Activated T-cell treated with anti-CD3 and anti-CD28 coated beads, Interleukin-2, amount 50 U/mL, for 72 hours (primary cell): ENCODE results near the gene CASP2. TPM values are rescaled to one million over a fixed set of nuclear protein-coding genes. Genes with fewer than 3 reads are reported as not detected.

Experiments used
- ATAC-seq, 2 donors: fragments of 150-1000 bp; cut with Tn5 transposase; replicated peaks in 1 of 2; 2 replicates each; pipeline ENCODE4 v1.10.0; 2021; ENCODE audit warnings: moderate library complexity in 2 of 2, mild to moderate bottlenecking in 1 of 2
- DNase-seq, 2 donors: peaks; one replicate each; pipeline ENCODE4 v3.0.0; 2021 to 2022; ENCODE audit warnings: mixed read lengths in 1 of 2
- H3K27ac Mint-ChIP-seq: one replicate; pipeline ENCODE4 v1.8.0; 2022; ENCODE audit warnings: mild to moderate bottlenecking, moderate library complexity, mixed read lengths
- H3K27me3 Mint-ChIP-seq: one replicate; pipeline ENCODE4 v1.8.0; 2022; ENCODE audit warnings: low read depth, mixed read lengths
- H3K36me3 Mint-ChIP-seq, 2 donors: one replicate each; pipeline ENCODE4 v1.8.0; 2022; ENCODE audit warnings: mixed read lengths in 2 of 2, mild to moderate bottlenecking in 1 of 2; ENCODE audit not compliant: insufficient read depth in 2 of 2
- H3K4me1 Mint-ChIP-seq: one replicate; pipeline ENCODE4 v1.8.0; 2022; ENCODE audit warnings: low read depth, mixed read lengths
- H3K4me3 Mint-ChIP-seq, 2 donors: one replicate each; pipeline ENCODE4 v1.8.0; 2022; ENCODE audit warnings: mild to moderate bottlenecking in 2 of 2, mixed read lengths in 2 of 2, moderate library complexity in 2 of 2
- H3K9me3 Mint-ChIP-seq, 2 donors: one replicate each; pipeline ENCODE4 v1.8.0; 2022; ENCODE audit warnings: mixed read lengths in 2 of 2
- total RNA-seq, 2 donors: library from RNA; stranded (reverse); gene quantifications; one replicate each; pipeline ENCODE4 v1.2.3, GENCODE V29; 2022

CASP2 gene
- 100 to 1,000 TPM; 126 to 128 TPM for total RNA-seq

DNA sequence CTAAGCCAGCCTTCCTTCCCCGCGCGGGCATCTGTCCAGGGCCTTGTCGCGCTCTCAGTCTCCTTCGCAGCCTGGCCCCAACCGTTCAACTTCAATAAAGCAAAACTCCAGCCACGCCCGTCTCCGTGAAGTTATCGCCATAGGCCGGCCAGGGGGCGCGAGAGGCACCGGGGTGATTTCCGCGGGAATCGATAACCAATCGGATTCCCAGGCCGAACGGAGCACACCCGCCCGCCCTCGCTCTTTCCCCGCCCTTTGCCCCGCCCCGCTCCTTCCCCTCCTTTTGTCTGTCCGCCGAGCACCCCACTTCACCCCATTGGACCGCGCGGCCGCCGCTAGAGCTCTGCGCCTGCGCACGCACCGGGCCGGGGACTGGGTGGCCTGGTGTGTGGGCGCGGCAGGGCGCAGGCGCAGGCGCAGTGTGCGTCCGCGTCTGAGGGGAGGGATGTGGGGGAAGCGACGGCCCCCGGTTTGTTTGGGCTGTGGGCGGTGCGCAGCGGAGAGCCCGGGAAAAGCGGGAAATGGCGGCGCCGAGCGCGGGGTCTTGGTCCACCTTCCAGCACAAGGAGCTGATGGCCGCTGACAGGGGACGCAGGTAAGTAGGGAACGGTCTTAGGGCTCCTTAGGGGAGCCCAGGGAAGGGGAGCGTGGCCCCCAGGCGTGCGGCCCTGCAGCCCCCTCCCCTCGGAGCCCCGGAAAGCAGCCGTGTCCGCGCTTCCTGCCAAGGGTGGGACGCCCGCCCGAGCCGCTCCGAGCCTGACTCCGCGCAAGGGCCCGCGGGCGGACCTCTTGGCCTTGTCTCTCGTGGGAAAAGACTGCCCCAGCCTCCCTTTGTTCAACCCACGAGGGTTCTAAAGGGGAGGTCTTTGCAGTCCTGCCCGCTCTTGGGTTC lies at the start of gene CASP2:
Gene CASP2 (plus strand): TSS at position 417 of the 892 bp plus-strand sequence. CDS start 105 bp downstream, at position 522.
- H3K4me3 Mint-ChIP-seq: peak within 1 kb of the TSS; percentile 90 to 96
- DNase-seq (peak; percentile 99), ATAC-seq (peak; percentile 94 to 96)
- peak within 1 kb of the TSS; percentile 99 for H3K27ac Mint-ChIP-seq
- H3K4me1 Mint-ChIP-seq: peaks cover 61% of the 10 kb centered on the region
- no peaks in the 10 kb centered on the region for H3K27me3 Mint-ChIP-seq
- peaks cover 19 to 26% of the 10 kb centered on the region in 2 donors for H3K36me3 Mint-ChIP-seq
- H3K9me3 Mint-ChIP-seq: peaks cover 0 to 2% of the 10 kb centered on the region in 2 donors

DNA sequence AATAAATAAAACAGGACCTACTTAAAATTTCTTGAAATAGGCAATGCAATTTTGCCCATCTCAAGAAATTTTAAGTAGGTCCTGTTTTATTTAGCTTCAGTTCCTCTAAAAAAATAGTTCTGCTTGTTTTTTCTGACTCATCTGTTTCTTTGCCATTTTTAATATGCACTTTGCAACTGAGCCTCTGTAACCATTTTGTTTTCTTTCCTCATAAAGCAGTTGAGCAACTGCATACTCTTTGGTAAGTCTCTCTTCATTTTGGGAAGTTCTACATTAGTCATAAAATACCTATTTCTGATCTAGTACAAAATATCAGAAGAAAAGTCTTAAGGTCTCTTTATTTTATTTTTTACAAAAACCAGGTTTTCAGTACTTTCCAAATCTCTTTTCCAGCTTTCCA lies 48.3 kb upstream of the CASP2 start:
- H3K27me3 Mint-ChIP-seq: peaks cover 12% of the 10 kb centered on the region
- H3K9me3 Mint-ChIP-seq: peaks cover 6 to 13% of the 10 kb centered on the region in 2 donors
- peak overlapping the region in 1 of 2 donors; percentile 70 for H3K4me3 Mint-ChIP-seq
- peak overlapping the region; percentile 67 for H3K27ac Mint-ChIP-seq
- ATAC-seq: peak; percentile 26
- no peak for DNase-seq
- H3K36me3 Mint-ChIP-seq: peaks cover 13 to 14% of the 10 kb centered on the region in 2 donors
- H3K4me1 Mint-ChIP-seq: peaks cover 35% of the 10 kb centered on the region

- DNase-seq: peak; percentile 70 to 74
- peak overlapping the region; percentile 16 to 70 for H3K4me3 Mint-ChIP-seq
- H3K27ac Mint-ChIP-seq: peak overlapping the region; percentile 77
Observed at GRCh38 chr7:143240291-143241168, 47.6 kb upstream of the CASP2 start.

GRCh38 chr7:143242306-143242705 lies 45.8 kb upstream of the CASP2 start:
- Mint-ChIP-seq H3K4me3 (no peak overlapping the region), H3K4me1 (peaks cover 60% of the 10 kb centered on the region), H3K36me3 (peaks cover 6 to 11% of the 10 kb centered on the region in 2 donors), H3K9me3 (peaks cover 3 to 4% of the 10 kb centered on the region in 2 donors), H3K27ac (no peak overlapping the region), H3K27me3 (no peaks in the 10 kb centered on the region)
- ATAC-seq (no peak), DNase-seq (no peak)

More at GRCh38 chr7:143240291-143241168, 47.6 kb upstream of the CASP2 start:
- Mint-ChIP-seq H3K9me3 (peaks cover 6 to 13% of the 10 kb centered on the region in 2 donors), H3K27me3 (peaks cover 12% of the 10 kb centered on the region), H3K4me1 (peaks cover 42% of the 10 kb centered on the region), H3K36me3 (peaks cover 13 to 14% of the 10 kb centered on the region in 2 donors)
- ATAC-seq: peak; percentile 79 to 83

- no peak for ATAC-seq
- Mint-ChIP-seq H3K4me3 (no peak overlapping the region), H3K36me3 (peaks cover 6% of the 10 kb centered on the region in 2 donors), H3K27ac (no peak overlapping the region), H3K4me1 (peaks cover 66% of the 10 kb centered on the region), H3K9me3 (peaks cover 2 to 3% of the 10 kb centered on the region in 2 donors), H3K27me3 (no peaks in the 10 kb centered on the region)
- no peak for DNase-seq
Observed at GRCh38 chr7:143243111-143243510, 45.0 kb upstream of the CASP2 start.

GRCh38 chr7:143243614-143244013 lies 44.5 kb upstream of the CASP2 start:
- Mint-ChIP-seq H3K4me3 (peak overlapping the region; percentile 43 to 56), H3K36me3 (peaks cover 5 to 6% of the 10 kb centered on the region in 2 donors), H3K27me3 (no peaks in the 10 kb centered on the region), H3K9me3 (peaks cover 3 to 4% of the 10 kb centered on the region in 2 donors), H3K4me1 (peaks cover 71% of the 10 kb centered on the region), H3K27ac (peak overlapping the region; percentile 48)
- ATAC-seq (no peak), DNase-seq (no peak)

DNA sequence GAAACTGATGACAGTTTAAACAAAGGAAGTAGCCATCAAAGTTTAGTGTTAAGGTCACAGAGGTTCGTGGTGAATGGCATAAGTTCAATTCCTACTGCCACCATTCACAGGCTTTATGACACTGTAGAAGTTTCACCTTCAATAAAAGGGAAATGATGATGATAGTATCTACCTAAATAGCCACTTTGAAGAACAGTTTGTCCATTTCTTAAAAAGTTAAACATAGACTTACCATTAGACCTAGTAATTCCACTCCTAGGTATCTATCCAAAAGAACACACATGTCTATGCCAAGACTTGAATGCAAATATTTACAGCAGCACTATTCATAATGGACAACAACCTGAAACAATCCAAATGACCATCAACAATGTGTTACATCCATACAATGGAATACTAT lies 43.8 kb upstream of the CASP2 start:
- no peak for DNase-seq
- Mint-ChIP-seq H3K27ac (peak overlapping the region; percentile 91), H3K4me3 (peak overlapping the region; percentile 40 to 56), H3K27me3 (no peaks in the 10 kb centered on the region), H3K4me1 (peaks cover 78% of the 10 kb centered on the region), H3K9me3 (peaks cover 3 to 8% of the 10 kb centered on the region in 2 donors), H3K36me3 (peaks cover 9% of the 10 kb centered on the region in 2 donors)
- ATAC-seq: no peak

DNA sequence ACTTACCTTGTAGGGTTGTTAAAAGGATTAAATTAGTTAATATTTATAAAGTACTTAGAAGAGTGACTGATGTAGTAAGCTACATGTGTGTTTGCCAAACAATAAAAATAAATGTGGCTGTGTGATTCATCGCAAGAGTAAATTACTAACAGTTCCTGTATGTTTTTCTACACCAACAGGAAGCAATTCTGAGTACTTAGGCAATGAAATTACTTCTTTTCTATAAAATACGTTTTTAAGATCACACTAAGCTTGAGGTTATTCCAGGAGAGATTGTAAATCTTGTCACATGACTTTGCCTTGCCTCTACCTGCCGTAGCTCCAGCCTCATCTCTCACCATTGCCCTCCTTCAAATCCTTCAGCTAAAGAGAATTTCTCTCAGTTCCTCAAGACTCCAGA lies 43.0 kb upstream of the CASP2 start:
- peaks cover 11 to 15% of the 10 kb centered on the region in 2 donors for H3K36me3 Mint-ChIP-seq
- H3K9me3 Mint-ChIP-seq: peaks cover 7 to 8% of the 10 kb centered on the region in 2 donors
- H3K4me1 Mint-ChIP-seq: peaks cover 83% of the 10 kb centered on the region
- H3K27me3 Mint-ChIP-seq: no peaks in the 10 kb centered on the region
- peak overlapping the region; percentile 50 to 75 for H3K4me3 Mint-ChIP-seq
- ATAC-seq: peak; percentile 69 to 71
- peak in 1 of 2 donors; percentile 29 for DNase-seq
- H3K27ac Mint-ChIP-seq: peak overlapping the region; percentile 42

GRCh38 chr7:143247372-143247771 lies 40.8 kb upstream of the CASP2 start:
- Mint-ChIP-seq H3K27ac (peak overlapping the region; percentile 84), H3K36me3 (peaks cover 14 to 17% of the 10 kb centered on the region in 2 donors), H3K4me1 (peaks cover 87% of the 10 kb centered on the region)

GRCh38 chr7:143248761-143249354 lies 39.3 kb upstream of the CASP2 start:
- no peak overlapping the region for H3K27ac Mint-ChIP-seq
- peaks cover 12 to 14% of the 10 kb centered on the region in 2 donors for H3K9me3 Mint-ChIP-seq
- H3K27me3 Mint-ChIP-seq: no peaks in the 10 kb centered on the region
- H3K4me3 Mint-ChIP-seq: peak overlapping the region in 1 of 2 donors; percentile 39
- peaks cover 93% of the 10 kb centered on the region for H3K4me1 Mint-ChIP-seq
- H3K36me3 Mint-ChIP-seq: peaks cover 18 to 24% of the 10 kb centered on the region in 2 donors
- DNase-seq (no peak), ATAC-seq (no peak)

More at GRCh38 chr7:143247372-143247771, 40.8 kb upstream of the CASP2 start:
- peak overlapping the region in 1 of 2 donors; percentile 33 for H3K4me3 Mint-ChIP-seq
- no peak for ATAC-seq
- no peak for DNase-seq
- H3K27me3 Mint-ChIP-seq: no peaks in the 10 kb centered on the region
- peaks cover 9 to 10% of the 10 kb centered on the region in 2 donors for H3K9me3 Mint-ChIP-seq

GRCh38 chr7:143250199-143250598 lies 38.0 kb upstream of the CASP2 start:
- H3K27me3 Mint-ChIP-seq: no peaks in the 10 kb centered on the region
- peak overlapping the region; percentile 42 for H3K27ac Mint-ChIP-seq
- H3K4me3 Mint-ChIP-seq: peak overlapping the region in 1 of 2 donors; percentile 3
- peaks cover 12 to 18% of the 10 kb centered on the region in 2 donors for H3K9me3 Mint-ChIP-seq
- no peak for DNase-seq
- H3K36me3 Mint-ChIP-seq: peaks cover 18 to 29% of the 10 kb centered on the region in 2 donors
- peaks cover 93% of the 10 kb centered on the region for H3K4me1 Mint-ChIP-seq
- ATAC-seq: no peak

GRCh38 chr7:143250822-143251221 lies 37.3 kb upstream of the CASP2 start:
- H3K27ac Mint-ChIP-seq: peak overlapping the region; percentile 42
- peaks cover 93% of the 10 kb centered on the region for H3K4me1 Mint-ChIP-seq
- H3K36me3 Mint-ChIP-seq: peaks cover 18 to 28% of the 10 kb centered on the region in 2 donors
- ATAC-seq (no peak), DNase-seq (no peak)
- H3K4me3 Mint-ChIP-seq: peak overlapping the region; percentile 26 to 41
- H3K9me3 Mint-ChIP-seq: peaks cover 12 to 18% of the 10 kb centered on the region in 2 donors
- H3K27me3 Mint-ChIP-seq: no peaks in the 10 kb centered on the region
